Measurements from ENCODE around the gene KCTD3. TPM values are rescaled to one million over a fixed set of nuclear protein-coding genes. Genes with fewer than 3 reads are reported as not detected.

The KCTD3 gene
- total RNA-seq, 1 donor from 2014 or later, result 55.8 TPM

- Histone ChIP-seq H3K36me3 (no peaks in the 10 kb centered on the region), H3K4me1 (no peaks in the 10 kb centered on the region), H3K4me3 (no peak overlapping the region), H3K27me3 (no peaks in the 10 kb centered on the region), H3K27ac (no peak overlapping the region), H3K9me3 (no peaks in the 10 kb centered on the region)
- TF ChIP-seq, protein P1, sequence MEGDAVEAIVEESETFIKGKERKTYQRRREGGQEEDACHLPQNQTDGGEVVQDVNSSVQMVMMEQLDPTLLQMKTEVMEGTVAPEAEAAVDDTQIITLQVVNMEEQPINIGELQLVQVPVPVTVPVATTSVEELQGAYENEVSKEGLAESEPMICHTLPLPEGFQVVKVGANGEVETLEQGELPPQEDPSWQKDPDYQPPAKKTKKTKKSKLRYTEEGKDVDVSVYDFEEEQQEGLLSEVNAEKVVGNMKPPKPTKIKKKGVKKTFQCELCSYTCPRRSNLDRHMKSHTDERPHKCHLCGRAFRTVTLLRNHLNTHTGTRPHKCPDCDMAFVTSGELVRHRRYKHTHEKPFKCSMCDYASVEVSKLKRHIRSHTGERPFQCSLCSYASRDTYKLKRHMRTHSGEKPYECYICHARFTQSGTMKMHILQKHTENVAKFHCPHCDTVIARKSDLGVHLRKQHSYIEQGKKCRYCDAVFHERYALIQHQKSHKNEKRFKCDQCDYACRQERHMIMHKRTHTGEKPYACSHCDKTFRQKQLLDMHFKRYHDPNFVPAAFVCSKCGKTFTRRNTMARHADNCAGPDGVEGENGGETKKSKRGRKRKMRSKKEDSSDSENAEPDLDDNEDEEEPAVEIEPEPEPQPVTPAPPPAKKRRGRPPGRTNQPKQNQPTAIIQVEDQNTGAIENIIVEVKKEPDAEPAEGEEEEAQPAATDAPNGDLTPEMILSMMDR (IDR thresholded peaks at IDR 0.05), result no peak
- intact Hi-C loops (cut with DNase I), result no loop called here
- DNase-seq (ENCODE audit: low spot score in 2 of 2), result no peak
Observed at GRCh38 chr1:215652371-215652770, 85.3 kb downstream of the KCTD3 start.

DNA sequence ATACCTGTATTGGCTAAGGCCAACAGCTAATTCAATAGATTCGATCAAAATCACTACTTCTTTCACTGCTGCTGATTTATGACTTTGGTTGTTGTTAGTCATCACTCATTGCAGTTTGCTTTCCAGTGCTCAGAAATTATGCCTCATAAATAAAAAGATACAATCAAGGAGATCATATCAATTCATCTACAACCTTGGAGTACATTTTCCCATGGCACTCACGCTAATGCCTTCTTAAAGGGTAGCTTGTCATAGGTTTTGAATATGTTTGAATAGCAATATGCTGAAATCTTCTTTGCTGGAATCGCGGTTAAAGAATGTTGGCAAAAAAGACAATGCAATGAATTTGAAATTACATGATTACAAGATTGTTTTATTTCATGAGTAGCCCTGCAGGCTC lies 89.9 kb downstream of the KCTD3 start:
- no peak overlapping the region for H3K4me3 ChIP-seq
- H3K27ac ChIP-seq, result no peak overlapping the region
- DNase-seq (ENCODE audit: low spot score in 2 of 2), result no peak
- intact Hi-C loops (cut with DNase I), result no loop called here
- TF ChIP-seq, protein P1 (IDR thresholded peaks at IDR 0.05), result no peak
- no peaks in the 10 kb centered on the region for H3K4me1 ChIP-seq
- H3K27me3 ChIP-seq, result no peaks in the 10 kb centered on the region
- no peaks in the 10 kb centered on the region for H3K36me3 ChIP-seq
- no peaks in the 10 kb centered on the region for H3K9me3 ChIP-seq

- TF ChIP-seq, protein P1 (IDR thresholded peaks at IDR 0.05), result no peak
Observed at GRCh38 chr1:215660259-215660658, 93.2 kb downstream of the KCTD3 start.

DNA sequence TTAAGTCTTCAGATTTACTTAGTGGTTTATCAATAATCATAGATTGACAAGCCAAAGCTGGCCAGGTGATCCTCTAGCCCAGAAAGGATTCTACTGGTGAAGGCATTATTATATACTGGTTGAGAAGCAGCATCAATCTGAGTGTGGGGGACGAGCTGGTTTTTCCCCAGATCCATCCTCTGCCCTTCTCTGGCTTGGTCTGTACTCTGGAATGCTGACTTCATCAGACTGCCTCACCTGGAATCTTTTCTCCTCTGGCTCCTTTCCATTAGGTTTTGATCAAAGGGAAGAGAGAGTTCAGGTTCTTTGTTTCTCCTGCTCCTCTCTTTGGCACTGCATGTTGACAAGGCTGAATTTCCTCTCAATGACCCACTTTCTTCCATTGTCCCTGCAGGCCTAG lies 93.9 kb downstream of the KCTD3 start:
- Histone ChIP-seq H3K27me3 (no peaks in the 10 kb centered on the region), H3K4me3 (no peak overlapping the region), H3K9me3 (no peaks in the 10 kb centered on the region), H3K36me3 (no peaks in the 10 kb centered on the region), H3K4me1 (no peaks in the 10 kb centered on the region), H3K27ac (no peak overlapping the region)
- no peak for DNase-seq (ENCODE audit: low spot score in 2 of 2)
- TF ChIP-seq, protein P1 (IDR thresholded peaks at IDR 0.05), result no peak
- intact Hi-C loops (cut with DNase I), result no loop called here

More at GRCh38 chr1:215660259-215660658, 93.2 kb downstream of the KCTD3 start:
- Histone ChIP-seq H3K9me3 (no peaks in the 10 kb centered on the region), H3K27me3 (no peaks in the 10 kb centered on the region), H3K36me3 (no peaks in the 10 kb centered on the region), H3K4me3 (no peak overlapping the region), H3K4me1 (no peaks in the 10 kb centered on the region), H3K27ac (no peak overlapping the region)
- intact Hi-C loops (cut with DNase I), result no loop called here
- no peak for DNase-seq (ENCODE audit: low spot score in 2 of 2)

- no peak overlapping the region for H3K4me3 ChIP-seq
- H3K9me3 ChIP-seq, result no peaks in the 10 kb centered on the region
- no peak overlapping the region for H3K27ac ChIP-seq
- intact Hi-C loops (cut with DNase I), result no loop called here
- no peak for DNase-seq (ENCODE audit: low spot score in 2 of 2)
- peaks cover 0 to 5% of the 10 kb centered on the region in 2 donors for H3K4me1 ChIP-seq
- TF ChIP-seq, protein P1 (IDR thresholded peaks at IDR 0.05), result no peak
- no peaks in the 10 kb centered on the region for H3K27me3 ChIP-seq
- no peaks in the 10 kb centered on the region for H3K36me3 ChIP-seq
Observed at GRCh38 chr1:215665215-215665614, 98.1 kb downstream of the KCTD3 start.

DNA sequence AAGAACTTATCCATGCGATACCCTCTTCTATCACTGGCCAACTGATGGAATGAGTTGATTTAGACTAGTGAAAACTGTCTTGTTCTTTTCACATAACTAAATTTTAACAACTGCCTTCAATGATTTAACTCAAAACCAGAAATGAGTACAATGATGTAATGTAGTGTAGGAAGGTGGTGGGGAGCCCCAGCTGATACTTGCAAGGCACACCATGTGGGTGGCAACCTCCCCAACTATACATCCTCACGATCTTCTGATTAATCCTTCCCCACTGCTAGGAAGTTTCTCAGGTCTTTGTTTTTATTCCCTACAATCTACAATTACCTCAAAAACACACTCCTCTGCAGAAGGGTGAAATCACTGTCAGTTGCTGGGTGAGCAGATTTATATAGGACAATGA lies 100.7 kb downstream of the KCTD3 start:
- no peaks in the 10 kb centered on the region for H3K9me3 ChIP-seq
- H3K27me3 ChIP-seq, result no peaks in the 10 kb centered on the region
- intact Hi-C loops (cut with DNase I), result no loop called here
- peaks cover 0 to 5% of the 10 kb centered on the region in 2 donors for H3K4me1 ChIP-seq
- H3K27ac ChIP-seq, result no peak overlapping the region
- DNase-seq (ENCODE audit: low spot score in 2 of 2), result no peak
- H3K36me3 ChIP-seq, result no peaks in the 10 kb centered on the region
- TF ChIP-seq, protein P1 (IDR thresholded peaks at IDR 0.05), result no peak
- no peak overlapping the region for H3K4me3 ChIP-seq

Data from ascending aorta (tissue), 2 donors.